Tibial nerve (tissue), 4 donors: ENCODE results near the gene PKHD1. TPM values are rescaled to one million over a fixed set of nuclear protein-coding genes. Genes with fewer than 3 reads are reported as not detected.
"Not testable (repeated sequence)": the region's sequence is repeated elsewhere in the genome, so short reads cannot be mapped to it uniquely, and the experiment has no call there.

ENCODE experiments used
- DNase-seq, 2 donors: peaks; one replicate each; pipeline ENCODE4 v3.0.0-alpha.2; 2019; ENCODE audit warnings: low spot score in 2 of 2
- H3K27ac ChIP-seq, 4 donors: fragments of 200-600 bp; sonication (generic) in 3 of 4; one replicate each; pipeline ENCODE4 v1.5.1; 2017 to 2019; ENCODE audit warnings: mild to moderate bottlenecking in 1 of 4
- H3K27me3 ChIP-seq, 2 donors: fragments of 200-600 bp; sonication (generic) in 1 of 2; one replicate each; pipeline versions ENCODE4 v1.5.1 to v1.6.0; 2017 to 2019
- H3K36me3 ChIP-seq, 3 donors: fragments of 200-600 bp; sonication (generic); one replicate each; pipeline ENCODE4 v1.5.1; 2018 to 2019
- H3K4me1 ChIP-seq, 4 donors: fragments of 200-600 bp; sonication (generic) in 3 of 4; one replicate each; pipeline ENCODE4 v1.5.1; 2017 to 2019
- H3K4me3 ChIP-seq, 4 donors: fragments of 200-600 bp; sonication (generic) in 3 of 4; one replicate each; pipeline ENCODE4 v1.5.1; 2017 to 2019; ENCODE audit warnings: mild to moderate bottlenecking in 1 of 4, moderate library complexity in 1 of 4
- H3K9me3 ChIP-seq, 4 donors: fragments of 200-600 bp; sonication (generic) in 3 of 4; one replicate each; pipeline ENCODE4 v1.5.1; 2017 to 2019
- EP300 ChIP-seq, 2 donors: sonication (generic); formaldehyde crosslinking; IDR thresholded peaks; one replicate each; pipeline ENCODE4 v1.6.1; 2017; ENCODE audit warnings: antibody characterized with exemption in 2 of 2, mild to moderate bottlenecking in 1 of 2
- POLR2A ChIP-seq, 2 donors: fragments of 450-650 bp; IDR thresholded peaks; one replicate each; pipeline ENCODE4 v1.6.1; 2017; ENCODE audit warnings: antibody characterized with exemption in 2 of 2, mild to moderate bottlenecking in 2 of 2, moderate library complexity in 2 of 2
- WGBS, 2 donors: methylation state at CpG; one replicate each; pipeline ENCODE4 v1.1.5; 2018; 5-methylcytosine and 5-hydroxymethylcytosine counted together
- total RNA-seq, 4 donors: library from RNA; depleted of rRNA; stranded (reverse); fragments of >200 nt; gene quantifications; one replicate each; pipeline ENCODE4 v1.1.0, GENCODE V29; 2016
- TF ChIP-seq, protein P1 (sequence below), 5 experiments: fragments of 200-600 bp in 3 of 5; fragments of 450-650 bp in 2 of 5; sonication (generic) in 3 of 5; IDR thresholded peaks; one replicate each; pipeline ENCODE4 v1.5.1; 2016 to 2019; ENCODE audit warnings: antibody characterized with exemption in 5 of 5, mild to moderate bottlenecking in 3 of 5, moderate library complexity in 2 of 5

The PKHD1 gene
- total RNA-seq, 4 donors from 2014 or later = under 0.01 to 0.22 (median 0.20) TPM

DNA sequence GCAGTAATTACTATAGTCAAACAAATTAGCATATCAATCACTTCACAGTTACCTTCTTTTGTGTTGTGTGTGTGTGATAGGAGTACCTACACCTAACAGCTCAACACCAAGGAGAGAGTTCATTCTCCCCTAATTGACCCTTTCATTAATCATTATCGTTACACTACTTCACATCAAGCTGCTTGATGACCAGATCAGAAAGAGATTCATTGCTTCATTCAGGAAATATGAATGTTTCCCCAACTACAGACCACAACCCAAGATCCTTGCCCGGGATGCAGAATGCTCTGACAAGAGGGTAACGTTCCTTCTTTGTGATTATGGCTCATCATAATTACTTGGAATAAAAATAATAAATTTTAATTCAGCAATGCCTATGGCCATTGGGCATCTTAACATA is 132.7 kb downstream of the PKHD1 start:
- 75% methylated on average over 3 of the region's 3 CpGs for WGBS, 2 donors
- no peak for DNase-seq
- H3K9me3 ChIP-seq = no peaks in the 10 kb centered on the region
- TF ChIP-seq, protein P1, sequence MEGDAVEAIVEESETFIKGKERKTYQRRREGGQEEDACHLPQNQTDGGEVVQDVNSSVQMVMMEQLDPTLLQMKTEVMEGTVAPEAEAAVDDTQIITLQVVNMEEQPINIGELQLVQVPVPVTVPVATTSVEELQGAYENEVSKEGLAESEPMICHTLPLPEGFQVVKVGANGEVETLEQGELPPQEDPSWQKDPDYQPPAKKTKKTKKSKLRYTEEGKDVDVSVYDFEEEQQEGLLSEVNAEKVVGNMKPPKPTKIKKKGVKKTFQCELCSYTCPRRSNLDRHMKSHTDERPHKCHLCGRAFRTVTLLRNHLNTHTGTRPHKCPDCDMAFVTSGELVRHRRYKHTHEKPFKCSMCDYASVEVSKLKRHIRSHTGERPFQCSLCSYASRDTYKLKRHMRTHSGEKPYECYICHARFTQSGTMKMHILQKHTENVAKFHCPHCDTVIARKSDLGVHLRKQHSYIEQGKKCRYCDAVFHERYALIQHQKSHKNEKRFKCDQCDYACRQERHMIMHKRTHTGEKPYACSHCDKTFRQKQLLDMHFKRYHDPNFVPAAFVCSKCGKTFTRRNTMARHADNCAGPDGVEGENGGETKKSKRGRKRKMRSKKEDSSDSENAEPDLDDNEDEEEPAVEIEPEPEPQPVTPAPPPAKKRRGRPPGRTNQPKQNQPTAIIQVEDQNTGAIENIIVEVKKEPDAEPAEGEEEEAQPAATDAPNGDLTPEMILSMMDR (IDR thresholded peaks at IDR 0.05) = no peak
- TF ChIP-seq EP300 (IDR thresholded peaks at IDR 0.05) (no peak), POLR2A (IDR thresholded peaks at IDR 0.05) (no peak)
- no peaks in the 10 kb centered on the region for H3K36me3 ChIP-seq
- no peaks in the 10 kb centered on the region for H3K4me1 ChIP-seq
- H3K27ac ChIP-seq = no peak overlapping the region
- H3K27me3 ChIP-seq = no peaks in the 10 kb centered on the region
- H3K4me3 ChIP-seq = no peak overlapping the region

- no peaks in the 10 kb centered on the region for H3K27me3 ChIP-seq
- no peak for DNase-seq
- no peaks in the 10 kb centered on the region for H3K9me3 ChIP-seq
- H3K4me3 ChIP-seq = no peak overlapping the region
- H3K36me3 ChIP-seq = no peaks in the 10 kb centered on the region
- no peak overlapping the region for H3K27ac ChIP-seq
- no peak for TF ChIP-seq POLR2A (IDR thresholded peaks at IDR 0.05)
- TF ChIP-seq, protein P1 (IDR thresholded peaks at IDR 0.05) = no peak
- no peak for TF ChIP-seq EP300 (IDR thresholded peaks at IDR 0.05)
- H3K4me1 ChIP-seq = no peaks in the 10 kb centered on the region
Measured at GRCh38 chr6:51953246-51953645, 134.2 kb downstream of the PKHD1 start.

GRCh38 chr6:51951924-51952323 is 135.5 kb downstream of the PKHD1 start:
- H3K9me3 ChIP-seq = no peaks in the 10 kb centered on the region
- no peak overlapping the region for H3K4me3 ChIP-seq
- TF ChIP-seq EP300 (IDR thresholded peaks at IDR 0.05) (no peak), POLR2A (IDR thresholded peaks at IDR 0.05) (no peak)
- TF ChIP-seq, protein P1 (IDR thresholded peaks at IDR 0.05) = no peak
- H3K27ac ChIP-seq = no peak overlapping the region
- no peaks in the 10 kb centered on the region for H3K36me3 ChIP-seq
- no peaks in the 10 kb centered on the region for H3K27me3 ChIP-seq
- H3K4me1 ChIP-seq = no peaks in the 10 kb centered on the region
- no peak for DNase-seq

DNA sequence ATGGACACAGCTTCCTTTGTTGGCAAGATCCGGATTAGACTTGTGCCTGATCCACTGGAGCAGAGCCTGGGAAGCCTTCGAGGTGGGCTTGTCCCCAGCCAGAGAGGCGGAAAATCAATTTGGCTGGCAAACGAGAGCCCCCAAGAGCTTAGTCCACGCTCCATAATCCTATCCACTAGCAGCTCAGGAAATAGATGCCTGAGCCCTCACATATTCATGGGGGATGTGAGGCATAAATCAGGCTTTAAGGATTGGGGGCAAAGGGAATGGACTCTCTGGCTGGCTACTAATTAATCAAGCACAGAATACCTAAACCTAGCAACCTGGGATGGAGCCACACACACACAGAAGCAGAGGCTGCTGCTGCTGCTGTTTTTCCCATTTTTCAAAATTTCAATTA is 137.9 kb downstream of the PKHD1 start:
- Histone ChIP-seq H3K27ac (no peak overlapping the region), H3K4me3 (no peak overlapping the region), H3K4me1 (no peaks in the 10 kb centered on the region), H3K36me3 (no peaks in the 10 kb centered on the region), H3K9me3 (no peaks in the 10 kb centered on the region), H3K27me3 (no peaks in the 10 kb centered on the region)
- WGBS, 2 donors = 18 to 26% methylated on average over 5 of the region's 5 CpGs
- no peak for DNase-seq
- TF ChIP-seq EP300 (IDR thresholded peaks at IDR 0.05) (no peak), POLR2A (IDR thresholded peaks at IDR 0.05) (no peak)
- TF ChIP-seq, protein P1 (IDR thresholded peaks at IDR 0.05) = no peak

DNA sequence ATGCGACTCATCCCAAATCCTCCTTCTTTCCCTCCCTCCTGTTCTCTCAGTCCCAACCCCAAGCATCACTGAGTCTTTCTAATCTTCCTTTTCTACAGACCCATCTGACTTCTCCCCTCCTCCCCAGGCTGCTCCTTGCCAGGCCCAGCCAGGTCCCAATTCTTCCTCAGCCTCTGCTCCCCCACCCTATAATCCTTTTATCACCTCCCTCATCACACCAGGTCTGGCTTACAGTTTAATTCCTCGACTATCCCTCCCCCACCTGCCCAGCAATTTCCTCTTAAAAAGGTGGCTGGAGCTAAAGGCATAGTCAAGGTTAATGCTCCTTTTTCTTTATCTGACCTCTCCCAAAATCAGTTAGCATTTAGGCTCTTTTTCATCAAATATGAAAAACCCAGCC is 147.7 kb downstream of the PKHD1 start:
- H3K4me1 ChIP-seq, H3K36me3 ChIP-seq, H3K27ac ChIP-seq, DNase-seq, H3K4me3 ChIP-seq, H3K9me3 ChIP-seq, H3K27me3 ChIP-seq: not testable (repeated sequence)
- 56 to 76% methylated on average over 2 of the region's 2 CpGs for WGBS, 2 donors
